NCI-H748 (cell line): ENCODE measurements around the gene FAM162A.
"Not testable (repeated sequence)": the region's sequence is repeated elsewhere in the genome, so short reads cannot be mapped to it uniquely, and the experiment has no call there.

Experiments
- DNase-seq: peaks from one replicate; lab custom pipeline; 2025; ENCODE audit not compliant: unreplicated experiment; lab: John Stamatoyannopoulos, UW

FAM162A gene

GRCh38 chr3:122415762-122416654, 32.0 kb downstream of the FAM162A start, which contains the start of gene WDR5B:
Gene WDR5B (minus strand): TSS chr3:122416062. CDS start chr3:122415528, 534 bp downstream.
- DNase-seq = no peak

- no peak for DNase-seq
Measured at GRCh38 chr3:122416966-122417365, 33.0 kb downstream of the FAM162A start.

DNA sequence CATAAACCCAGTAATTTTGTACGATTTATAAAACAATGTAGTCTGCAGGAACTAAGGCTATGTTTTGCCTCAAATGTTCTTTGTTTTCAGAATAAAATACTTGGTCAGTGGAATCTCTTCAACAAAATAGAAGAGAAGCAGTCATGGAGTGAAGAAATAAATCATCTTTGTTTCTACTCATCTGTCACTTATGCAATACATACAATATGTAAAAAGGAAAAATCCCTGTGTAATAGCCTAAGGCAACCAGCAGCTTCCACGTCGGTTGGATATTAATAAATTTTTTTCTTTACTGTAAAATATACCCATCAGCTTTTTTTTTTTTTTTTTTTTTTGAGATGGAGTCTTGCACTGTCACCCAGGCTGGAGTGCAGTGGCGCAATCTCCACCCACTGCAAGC, 37.1 kb downstream of the FAM162A start:
- DNase-seq = no peak

GRCh38 chr3:122421836-122422235, 37.9 kb downstream of the FAM162A start:
- no peak for DNase-seq

DNA sequence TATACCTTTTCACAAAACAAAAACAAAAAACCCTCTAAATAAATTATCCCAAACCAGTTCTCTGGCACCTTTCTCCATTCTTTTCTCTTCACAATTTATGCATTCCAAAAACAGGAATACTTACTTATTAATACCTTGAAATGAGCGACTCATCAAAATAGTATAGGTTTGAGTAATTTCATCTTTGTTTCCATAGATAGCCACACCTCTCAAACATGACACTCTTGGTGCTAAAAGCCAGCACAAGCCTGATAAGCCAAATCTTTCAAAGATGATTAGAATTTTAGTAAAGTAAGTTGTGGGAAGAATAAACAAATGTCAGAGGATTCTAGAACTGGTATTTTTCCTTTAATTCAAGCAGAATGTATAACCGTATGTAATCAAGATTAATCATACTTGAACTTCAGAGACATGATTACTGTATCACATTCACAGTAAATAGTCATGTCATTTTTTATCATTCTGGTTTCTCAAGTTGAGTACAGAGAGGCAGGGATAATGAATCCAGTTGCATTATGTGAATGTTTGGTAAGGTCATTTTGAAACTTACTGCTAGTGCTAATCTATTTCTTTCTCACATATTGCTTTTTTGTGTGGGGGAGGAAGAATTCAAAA, 44.0 kb downstream of the FAM162A start:
- no peak for DNase-seq

GRCh38 chr3:122430371-122430770, 46.4 kb downstream of the FAM162A start:
- DNase-seq = no peak

- DNase-seq = no peak
Measured at GRCh38 chr3:122435950-122436349, 52.0 kb downstream of the FAM162A start.

DNA sequence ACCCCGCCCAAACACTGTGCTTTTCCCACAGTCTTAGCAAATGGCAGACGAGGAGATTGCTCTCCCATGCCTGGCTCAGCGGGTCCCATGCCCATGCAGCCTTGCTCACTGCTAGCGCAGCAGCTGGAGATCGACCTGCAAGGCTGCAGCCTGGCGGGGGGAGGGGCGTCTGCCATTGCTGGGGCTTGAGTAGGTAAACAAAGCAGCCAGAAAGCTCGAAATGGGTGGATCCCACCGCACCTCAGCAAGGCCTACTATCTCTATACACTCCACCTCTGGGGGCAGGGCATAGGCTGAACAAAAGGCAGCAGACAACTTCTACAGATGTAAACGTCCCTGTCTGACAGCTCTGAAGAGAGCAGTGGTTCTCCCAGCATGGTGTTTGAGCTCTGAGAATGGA, 59.1 kb downstream of the FAM162A start:
- DNase-seq = no peak

GRCh38 chr3:122443762-122444490, 59.9 kb downstream of the FAM162A start:
- not testable (repeated sequence) for DNase-seq

GRCh38 chr3:122444491-122444887, 60.5 kb downstream of the FAM162A start:
- DNase-seq = not testable (repeated sequence)

- not testable (repeated sequence) for DNase-seq
Measured at GRCh38 chr3:122448218-122448617, 64.2 kb downstream of the FAM162A start.

DNA sequence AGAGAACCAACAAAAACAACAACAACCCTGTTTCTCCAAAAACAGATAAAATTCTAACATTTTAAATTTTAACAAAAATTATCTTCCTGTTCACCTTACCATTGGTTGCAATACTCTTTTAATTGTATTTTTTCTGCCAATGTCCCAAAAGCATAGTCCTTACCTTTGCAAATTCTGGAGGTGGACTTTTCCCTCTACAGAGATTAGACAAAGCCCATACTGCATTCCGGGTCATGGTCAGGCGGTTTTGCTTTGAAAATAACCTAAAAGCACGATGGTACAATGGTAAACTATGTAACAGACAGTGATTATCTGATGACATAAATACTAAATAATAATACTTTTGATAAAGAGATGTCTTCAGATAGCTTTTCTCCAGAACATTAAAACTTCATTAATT, 67.4 kb downstream of the FAM162A start:
- DNase-seq = no peak

- no peak for DNase-seq
Measured at GRCh38 chr3:122456074-122456473, 72.1 kb downstream of the FAM162A start.

GRCh38 chr3:122457706-122458105, 73.7 kb downstream of the FAM162A start:
- DNase-seq = no peak

DNA sequence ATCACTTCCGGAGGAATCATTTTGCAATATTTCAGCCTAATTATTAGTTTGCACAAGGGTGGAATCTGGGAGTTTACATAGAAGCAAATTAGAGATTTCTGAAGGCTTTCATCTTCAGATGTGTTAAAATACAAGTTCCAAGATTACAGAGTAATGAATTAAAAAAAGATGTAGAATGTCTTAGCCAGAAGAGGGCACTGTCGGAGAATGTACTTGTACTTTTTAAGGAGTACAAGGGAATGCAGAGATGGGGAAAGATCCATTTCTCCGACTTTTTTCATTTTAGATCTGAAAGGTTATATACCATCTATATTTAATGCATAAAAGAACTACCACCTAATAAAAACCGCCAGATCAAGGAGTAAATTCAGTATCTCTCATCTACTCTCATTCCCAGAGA, 75.0 kb downstream of the FAM162A start:
- DNase-seq = no peak

- DNase-seq = no peak
Measured at GRCh38 chr3:122461806-122462205, 77.8 kb downstream of the FAM162A start.
